Stimulated activated naive B cell treated with anti-CD40 and anti-IgM and Interleukin-4, amounts not matched to agents 10 μg/mL and 1 μg/mL and 100 μg/mL, for 72 hours (primary cell): Measurements from ENCODE around the gene SPAG16.

Experiments
- ATAC-seq, 2 donors: fragments of 150-1000 bp; cut with Tn5 transposase; replicated peaks; 2 replicates each; pipeline ENCODE4 v1.10.0; 2021; ENCODE audit warnings: moderate library complexity in 1 of 2
- DNase-seq: peaks from one replicate; pipeline ENCODE4 v3.0.0; 2021
- H3K27ac Mint-ChIP-seq: one replicate; pipeline ENCODE4 v1.8.0; 2022; ENCODE audit warnings: mild to moderate bottlenecking, mixed read lengths
- H3K27me3 Mint-ChIP-seq, 2 donors: one replicate each; pipeline ENCODE4 v1.8.0; 2022; ENCODE audit warnings: mixed read lengths in 2 of 2
- H3K36me3 Mint-ChIP-seq, 2 donors: one replicate each; pipeline ENCODE4 v1.8.0; 2022; ENCODE audit warnings: mixed read lengths in 2 of 2, mild to moderate bottlenecking in 1 of 2
- H3K4me1 Mint-ChIP-seq, 2 donors: one replicate each; pipeline ENCODE4 v1.8.0; 2022; ENCODE audit warnings: mixed read lengths in 2 of 2, mild to moderate bottlenecking in 1 of 2
- H3K4me3 Mint-ChIP-seq, 2 donors: one replicate each; pipeline ENCODE4 v1.8.0; 2022; ENCODE audit warnings: mild to moderate bottlenecking in 2 of 2, mixed read lengths in 2 of 2, moderate library complexity in 1 of 2
- H3K9me3 Mint-ChIP-seq, 2 donors: one replicate each; pipeline ENCODE4 v1.8.0; 2022; ENCODE audit warnings: mixed read lengths in 2 of 2, mild to moderate bottlenecking in 1 of 2

The SPAG16 gene

DNA sequence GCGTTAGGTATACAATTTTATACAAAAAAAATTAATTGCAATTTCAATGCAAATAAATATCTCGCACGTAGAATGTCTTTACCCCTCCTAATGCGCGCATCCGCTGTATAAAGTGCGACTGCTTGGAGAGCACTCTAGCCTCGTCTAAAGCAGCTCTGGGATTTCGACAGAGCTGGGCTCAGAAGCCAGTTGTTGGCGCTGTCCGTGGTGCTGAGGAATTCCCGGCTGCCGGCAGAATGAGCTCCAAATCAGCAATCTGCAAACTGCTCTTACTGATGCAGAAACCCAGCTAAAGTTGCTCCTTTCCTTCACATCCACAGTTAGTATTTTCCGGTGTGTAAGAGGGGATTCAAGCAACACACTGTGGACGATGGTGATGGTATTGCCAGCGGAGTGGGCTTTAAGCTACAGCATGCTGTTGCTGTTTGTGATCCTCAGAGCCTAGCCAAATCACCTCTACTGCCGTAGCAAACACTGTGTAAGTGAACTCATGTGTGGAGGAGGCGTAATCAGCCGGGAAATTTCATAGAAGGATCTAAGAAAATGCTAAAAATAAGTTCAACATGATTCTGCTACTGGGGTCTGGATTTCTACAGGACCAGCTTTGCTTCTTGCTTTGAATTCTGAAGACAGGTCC lies 1126.8 kb downstream of the SPAG16 start, which contains the start of gene VWC2L:
VWC2L (plus strand) TSS at position 137 of the 637 bp plus-strand sequence. CDS start 3,140 bp downstream, outside the sequence.
- H3K4me3 Mint-ChIP-seq: no peak within 1 kb of the TSS
- no peaks in the 10 kb centered on the region for H3K4me1 Mint-ChIP-seq
- DNase-seq (no peak), ATAC-seq (no peak)
- H3K9me3 Mint-ChIP-seq: peaks cover 0 to 1% of the 10 kb centered on the region in 2 donors
- no peak within 1 kb of the TSS for H3K27ac Mint-ChIP-seq
- H3K27me3 Mint-ChIP-seq: no peaks in the 10 kb centered on the region
- H3K36me3 Mint-ChIP-seq: no peaks in the 10 kb centered on the region

DNA sequence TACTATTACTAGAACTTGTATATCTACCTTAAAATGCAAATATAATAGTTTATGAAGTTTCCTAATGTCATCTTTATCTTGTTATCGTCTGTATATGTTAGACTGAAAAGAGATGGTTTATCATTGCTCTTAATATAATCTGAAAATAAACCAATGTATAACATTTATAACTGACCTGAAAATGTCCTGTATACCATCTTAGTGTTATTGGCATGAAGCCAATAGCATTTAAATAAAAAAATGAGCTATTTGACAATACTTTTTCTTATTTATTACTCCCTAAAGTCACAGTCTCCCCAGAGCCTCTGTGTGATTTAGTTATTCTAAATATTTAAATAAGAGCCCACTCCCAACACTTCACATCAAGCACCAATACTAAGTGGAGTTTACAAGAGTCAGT lies 1128.4 kb downstream of the SPAG16 start:
- Mint-ChIP-seq H3K4me3 (no peak overlapping the region), H3K4me1 (no peaks in the 10 kb centered on the region)

DNA sequence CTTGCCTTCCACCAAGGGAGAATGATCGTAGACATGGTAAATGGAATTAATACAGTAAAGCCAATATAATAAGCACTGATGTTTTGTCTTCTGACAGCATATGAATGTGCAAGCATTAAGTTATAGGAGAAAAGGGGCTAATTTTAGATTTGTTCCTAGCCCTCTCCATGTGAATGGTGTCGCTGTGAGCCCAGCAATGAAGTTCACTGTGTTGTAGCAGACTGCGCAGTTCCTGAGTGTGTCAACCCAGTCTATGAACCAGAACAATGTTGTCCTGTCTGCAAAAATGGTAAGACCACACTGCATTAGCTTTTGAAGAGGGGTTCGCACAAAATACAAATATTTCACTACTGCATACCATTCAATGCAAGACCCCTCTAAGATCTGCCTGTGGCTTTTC lies 1152.2 kb downstream of the SPAG16 start:
- no peaks in the 10 kb centered on the region for H3K4me1 Mint-ChIP-seq
- H3K4me3 Mint-ChIP-seq: no peak overlapping the region
- no peaks in the 10 kb centered on the region for H3K27me3 Mint-ChIP-seq
- H3K27ac Mint-ChIP-seq: no peak overlapping the region
- DNase-seq (no peak), ATAC-seq (no peak)
- no peaks in the 10 kb centered on the region for H3K36me3 Mint-ChIP-seq
- no peaks in the 10 kb centered on the region for H3K9me3 Mint-ChIP-seq

More for the DNA sequence above, 1128.4 kb downstream of the SPAG16 start:
- DNase-seq (no peak), ATAC-seq (no peak)
- H3K36me3 Mint-ChIP-seq: no peaks in the 10 kb centered on the region
- no peak overlapping the region for H3K27ac Mint-ChIP-seq
- peaks cover 0 to 1% of the 10 kb centered on the region in 2 donors for H3K9me3 Mint-ChIP-seq
- no peaks in the 10 kb centered on the region for H3K27me3 Mint-ChIP-seq

DNA sequence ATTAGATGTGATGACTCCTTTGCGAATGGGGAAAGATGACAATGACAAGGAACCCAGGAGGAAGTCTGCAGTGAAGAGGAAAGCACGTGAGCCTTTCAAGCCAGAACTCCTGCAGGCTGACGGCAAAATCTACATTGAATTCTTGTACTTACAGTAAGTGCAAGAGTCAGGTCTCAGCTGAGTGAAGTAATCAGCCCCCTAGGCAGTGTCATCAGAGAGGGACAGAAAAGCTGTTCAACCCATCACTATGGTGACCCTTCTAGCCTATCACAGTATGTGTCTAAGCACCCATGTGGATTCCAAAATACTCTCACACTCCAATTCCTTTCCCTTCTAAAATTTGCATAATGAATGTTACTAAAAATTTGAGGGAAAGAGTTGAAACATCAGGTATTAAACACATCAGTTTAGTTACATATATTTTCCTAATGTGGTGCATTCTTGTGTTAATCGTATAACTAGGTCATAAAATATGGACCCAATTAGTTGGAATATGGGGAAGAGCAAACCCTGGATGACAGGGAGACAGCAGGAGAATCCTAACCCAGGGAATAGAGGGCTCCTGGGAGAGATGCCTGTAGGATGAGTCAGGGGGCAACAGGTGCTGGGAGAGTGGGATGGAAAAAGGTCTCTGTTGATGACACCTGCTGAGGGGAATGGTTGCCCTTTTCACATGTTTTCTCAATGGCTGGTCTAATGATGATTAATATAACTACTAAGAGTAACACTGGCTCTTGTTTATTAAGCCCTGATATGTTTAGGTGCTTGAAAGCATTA lies 1166.0 kb downstream of the SPAG16 start:
- Mint-ChIP-seq H3K27me3 (no peaks in the 10 kb centered on the region), H3K36me3 (no peaks in the 10 kb centered on the region), H3K4me3 (no peak overlapping the region), H3K9me3 (peaks cover 0 to 3% of the 10 kb centered on the region in 2 donors), H3K27ac (peak overlapping the region; percentile 25), H3K4me1 (no peaks in the 10 kb centered on the region)
- DNase-seq (no peak), ATAC-seq (no peak)

DNA sequence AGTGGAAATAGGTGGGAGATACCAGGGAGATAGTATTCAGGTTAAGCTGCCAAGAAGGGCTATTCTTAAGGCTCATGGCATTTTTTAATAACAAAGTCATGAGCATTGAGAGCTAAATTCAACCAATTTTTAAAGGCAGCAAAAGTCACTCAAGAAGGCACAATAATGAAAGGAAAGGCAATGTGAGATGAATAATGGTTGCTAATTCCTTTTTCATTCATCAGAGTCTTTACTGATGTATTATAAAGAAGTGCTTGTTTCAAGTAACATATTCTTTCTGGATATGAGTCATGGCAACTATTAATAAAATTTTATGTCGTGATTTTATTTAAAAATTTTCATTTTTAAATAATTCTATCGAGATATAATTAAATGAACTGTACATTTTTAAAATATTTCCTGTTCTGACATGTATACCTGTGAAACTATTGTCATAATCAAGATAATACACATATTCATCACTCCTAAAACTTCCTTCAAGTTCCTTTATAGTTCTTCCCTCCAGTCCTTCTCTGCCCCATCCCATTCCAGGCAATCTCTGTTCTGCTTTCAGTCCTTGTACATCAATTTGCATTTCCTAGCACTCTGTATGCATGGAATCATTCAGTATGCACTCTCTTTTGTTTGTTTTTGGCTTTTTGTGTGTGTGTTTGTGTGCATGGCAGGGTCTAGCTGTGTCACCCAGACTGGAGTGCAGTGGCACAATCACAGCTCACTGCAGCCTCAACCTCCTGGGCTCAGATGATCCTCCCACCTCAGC lies 1167.4 kb downstream of the SPAG16 start:
- H3K27ac Mint-ChIP-seq: no peak overlapping the region
- no peak for DNase-seq

More for the DNA sequence above, 1167.4 kb downstream of the SPAG16 start:
- Mint-ChIP-seq H3K36me3 (no peaks in the 10 kb centered on the region), H3K9me3 (peaks cover 0 to 3% of the 10 kb centered on the region in 2 donors), H3K4me1 (no peaks in the 10 kb centered on the region), H3K4me3 (no peak overlapping the region), H3K27me3 (no peaks in the 10 kb centered on the region)
- ATAC-seq: no peak
